Loucy (cell line): ENCODE results near the gene AGAP1.

Source experiments
- CTCF ChIP-seq: fragments of 200-600 bp; sonication (generic); conservative IDR thresholded peaks from 2 replicates; pipeline ENCODE4 v1.5.1; 2014; ENCODE audit warnings: mild to moderate bottlenecking, antibody characterized with exemption, low read length
- EZH2phosphoT487 ChIP-seq: fragments of 200-600 bp; IDR thresholded peaks from 2 replicates; pipeline ENCODE4 v1.6.1; 2018; ENCODE audit warnings: antibody characterized with exemption, mild to moderate bottlenecking, moderate library complexity, borderline replicate concordance

- TF ChIP-seq EZH2phosphoT487 (no peak), CTCF (no peak)
Observed at GRCh38 chr2:235592430-235592829, 98.6 kb downstream of the AGAP1 start.
